Panc1 (cell line): Measurements from ENCODE around the gene SH2D1A.

Source experiments
- CTCF ChIP-seq: fragments of 450-650 bp; IDR thresholded peaks from 2 replicates; pipeline ENCODE4 v1.5.1; 2017; ENCODE audit warnings: mild to moderate bottlenecking
- POLR2AphosphoS5 ChIP-seq: IDR thresholded peaks from 2 replicates; pipeline ENCODE4 v1.6.1; 2012; ENCODE audit warnings: mild to moderate bottlenecking, low read depth, low read length, moderate library complexity
- REST ChIP-seq, 2 experiments: IDR thresholded peaks; 2 replicates each; pipeline ENCODE4 v1.6.1; 2011 to 2012; ENCODE audit warnings: low read depth in 2 of 2, control low read depth in 1 of 2, low read length in 1 of 2, mild to moderate bottlenecking in 1 of 2, moderate library complexity in 1 of 2; ENCODE audit not compliant: insufficient read depth in 1 of 2
- SIN3A ChIP-seq: IDR thresholded peaks from 2 replicates; pipeline ENCODE4 v1.6.1; 2012; ENCODE audit warnings: low read depth, mild to moderate bottlenecking, low read length, moderate library complexity, borderline replicate concordance; ENCODE audit not compliant: insufficient read depth
- TCF7L2 ChIP-seq: IDR thresholded peaks from 2 replicates; pipeline ENCODE4 v1.6.1; 2011; ENCODE audit warnings: mild to moderate bottlenecking, low read depth, low read length, inconsistent platforms

- TF ChIP-seq CTCF (no peak), REST (IDR thresholded peaks at IDR 0.05; ENCODE audit: insufficient read depth in 1 of 2, low read depth in 2 of 2, low read length in 1 of 2) (no peak), POLR2AphosphoS5 (no peak), SIN3A (no peak), TCF7L2 (no peak)
Measured at GRCh38 chrX:124300405-124300804, 46.0 kb upstream of the SH2D1A start.
